ENCODE data around the gene HTR4. TPM values are rescaled to one million over a fixed set of nuclear protein-coding genes. Genes with fewer than 3 reads are reported as not detected.

The HTR4 gene
- total RNA-seq, 1 donor from 2014 or later = not detected

DNA sequence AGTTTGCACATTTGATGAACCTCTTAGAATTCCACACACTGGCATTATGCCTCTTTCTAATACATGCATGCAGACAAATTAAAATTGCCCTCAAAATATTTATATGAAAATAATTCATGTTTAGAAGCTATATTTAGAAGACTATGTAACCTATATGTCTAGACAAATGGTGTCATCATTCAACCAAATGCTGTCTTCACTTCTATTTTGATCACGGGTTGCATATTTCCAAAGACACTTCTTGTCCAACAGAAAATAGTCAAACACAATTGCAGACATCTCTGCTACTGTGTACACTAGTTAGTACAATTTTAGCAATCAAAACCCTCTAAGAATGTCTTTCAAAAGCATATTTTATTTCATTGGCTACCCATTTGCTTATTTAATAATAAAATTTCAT is 156.6 kb downstream of the HTR4 start:
- Histone ChIP-seq H3K36me3 (no peaks in the 10 kb centered on the region), H3K27ac (no peak overlapping the region), H3K9me3 (no peaks in the 10 kb centered on the region), H3K27me3 (ENCODE audit: low read depth) (no peaks in the 10 kb centered on the region), H3K4me1 (no peaks in the 10 kb centered on the region), H3K4me3 (no peak overlapping the region)
- intact Hi-C loops (cut with DNase I) = no loop called here
- TF ChIP-seq, protein P1, sequence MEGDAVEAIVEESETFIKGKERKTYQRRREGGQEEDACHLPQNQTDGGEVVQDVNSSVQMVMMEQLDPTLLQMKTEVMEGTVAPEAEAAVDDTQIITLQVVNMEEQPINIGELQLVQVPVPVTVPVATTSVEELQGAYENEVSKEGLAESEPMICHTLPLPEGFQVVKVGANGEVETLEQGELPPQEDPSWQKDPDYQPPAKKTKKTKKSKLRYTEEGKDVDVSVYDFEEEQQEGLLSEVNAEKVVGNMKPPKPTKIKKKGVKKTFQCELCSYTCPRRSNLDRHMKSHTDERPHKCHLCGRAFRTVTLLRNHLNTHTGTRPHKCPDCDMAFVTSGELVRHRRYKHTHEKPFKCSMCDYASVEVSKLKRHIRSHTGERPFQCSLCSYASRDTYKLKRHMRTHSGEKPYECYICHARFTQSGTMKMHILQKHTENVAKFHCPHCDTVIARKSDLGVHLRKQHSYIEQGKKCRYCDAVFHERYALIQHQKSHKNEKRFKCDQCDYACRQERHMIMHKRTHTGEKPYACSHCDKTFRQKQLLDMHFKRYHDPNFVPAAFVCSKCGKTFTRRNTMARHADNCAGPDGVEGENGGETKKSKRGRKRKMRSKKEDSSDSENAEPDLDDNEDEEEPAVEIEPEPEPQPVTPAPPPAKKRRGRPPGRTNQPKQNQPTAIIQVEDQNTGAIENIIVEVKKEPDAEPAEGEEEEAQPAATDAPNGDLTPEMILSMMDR (IDR thresholded peaks at IDR 0.05) = no peak
- ATAC-seq = no peak
- no peak for DNase-seq

DNA sequence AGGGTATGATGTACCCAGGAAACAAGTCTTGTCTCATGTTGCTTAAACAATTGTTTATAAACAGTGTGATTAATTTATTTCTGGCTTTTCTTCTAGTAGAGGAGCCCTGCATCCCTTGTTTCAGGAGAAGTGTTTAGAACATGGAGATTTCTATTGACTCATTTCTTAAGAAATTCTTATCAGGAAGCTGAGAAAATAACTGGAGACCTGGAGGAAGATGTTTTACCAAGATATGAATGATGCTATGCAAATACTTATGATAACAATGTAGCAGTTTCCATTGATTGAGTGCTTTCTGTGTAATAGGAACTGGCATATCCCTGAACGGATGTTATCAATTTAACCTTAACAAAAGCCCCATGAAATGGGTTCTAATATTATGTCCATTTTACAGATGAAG is 162.0 kb downstream of the HTR4 start:
- Histone ChIP-seq H3K27ac (no peak overlapping the region), H3K36me3 (no peaks in the 10 kb centered on the region), H3K9me3 (no peaks in the 10 kb centered on the region), H3K27me3 (ENCODE audit: low read depth) (no peaks in the 10 kb centered on the region), H3K4me1 (no peaks in the 10 kb centered on the region), H3K4me3 (no peak overlapping the region)
- TF ChIP-seq, protein P1 (IDR thresholded peaks at IDR 0.05) = no peak
- DNase-seq = no peak
- intact Hi-C loops (cut with DNase I) = no loop called here
- no peak for ATAC-seq

DNA sequence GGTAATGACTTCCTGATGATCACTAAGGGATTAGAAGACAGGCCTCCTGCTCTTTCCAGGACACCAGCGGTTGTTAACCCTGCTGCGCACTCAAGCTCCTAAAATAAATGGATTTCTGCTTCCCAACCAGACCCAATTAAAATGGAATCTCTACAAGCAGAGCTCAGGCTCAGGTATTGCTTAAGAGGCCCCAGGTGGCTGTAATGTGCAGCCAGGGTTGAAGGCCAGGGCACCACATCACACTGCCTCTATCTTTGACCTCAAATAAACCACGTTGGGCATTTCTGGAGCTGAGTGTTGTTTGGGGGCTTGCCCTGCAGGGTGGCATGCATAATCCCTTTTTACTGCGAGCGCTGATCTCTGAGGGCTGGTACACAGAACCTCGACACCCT is 162.5 kb downstream of the HTR4 start:
- Histone ChIP-seq H3K9me3 (no peaks in the 10 kb centered on the region), H3K27ac (no peak overlapping the region), H3K4me3 (no peak overlapping the region), H3K36me3 (no peaks in the 10 kb centered on the region), H3K27me3 (ENCODE audit: low read depth) (no peaks in the 10 kb centered on the region), H3K4me1 (no peaks in the 10 kb centered on the region)
- TF ChIP-seq, protein P1 (IDR thresholded peaks at IDR 0.05) = no peak
- DNase-seq (no peak), ATAC-seq (no peak)
- intact Hi-C loops (cut with DNase I) = no loop called here

DNA sequence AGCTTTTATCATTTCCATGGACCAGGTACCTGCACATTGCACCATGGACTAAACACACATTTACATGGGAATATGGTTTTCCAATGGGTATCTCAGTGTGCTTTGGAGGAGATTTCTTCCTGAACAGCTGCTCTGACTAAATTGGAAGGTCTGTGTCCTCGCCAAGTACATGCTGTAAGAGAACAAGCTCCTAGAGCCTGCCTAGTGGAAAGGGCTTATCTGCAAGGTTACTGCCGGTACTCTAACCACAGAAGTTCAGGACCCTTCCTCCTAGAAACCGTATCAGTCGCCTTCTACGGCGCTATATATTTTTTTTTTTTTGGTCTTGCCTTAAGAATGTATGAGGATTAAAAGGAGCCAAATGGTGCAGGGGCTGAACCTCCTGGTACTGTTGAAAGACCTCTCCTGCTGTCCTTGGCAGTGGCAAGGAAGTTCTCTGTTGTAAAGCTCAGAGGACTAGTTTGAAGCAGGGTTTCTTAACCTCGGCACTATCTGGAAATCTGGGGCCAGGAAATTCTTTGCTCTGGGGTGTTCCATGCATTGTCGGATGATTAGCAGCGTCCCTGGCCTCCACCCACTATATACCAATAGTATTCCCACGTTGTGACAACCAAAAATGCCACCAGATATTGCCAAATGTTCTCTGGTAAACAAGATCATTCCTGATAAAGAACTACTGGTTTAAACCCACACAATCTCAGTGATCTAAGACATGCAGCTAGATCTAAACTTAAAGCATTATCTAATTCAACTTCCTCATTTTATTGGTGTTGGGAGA is 163.1 kb downstream of the HTR4 start:
- Histone ChIP-seq H3K9me3 (no peaks in the 10 kb centered on the region), H3K27me3 (ENCODE audit: low read depth) (no peaks in the 10 kb centered on the region), H3K4me3 (no peak overlapping the region), H3K4me1 (no peaks in the 10 kb centered on the region), H3K27ac (no peak overlapping the region), H3K36me3 (no peaks in the 10 kb centered on the region)
- TF ChIP-seq, protein P1 (IDR thresholded peaks at IDR 0.05) = no peak
- intact Hi-C loops (cut with DNase I) = no loop called here
- ATAC-seq (no peak), DNase-seq (no peak)

DNA sequence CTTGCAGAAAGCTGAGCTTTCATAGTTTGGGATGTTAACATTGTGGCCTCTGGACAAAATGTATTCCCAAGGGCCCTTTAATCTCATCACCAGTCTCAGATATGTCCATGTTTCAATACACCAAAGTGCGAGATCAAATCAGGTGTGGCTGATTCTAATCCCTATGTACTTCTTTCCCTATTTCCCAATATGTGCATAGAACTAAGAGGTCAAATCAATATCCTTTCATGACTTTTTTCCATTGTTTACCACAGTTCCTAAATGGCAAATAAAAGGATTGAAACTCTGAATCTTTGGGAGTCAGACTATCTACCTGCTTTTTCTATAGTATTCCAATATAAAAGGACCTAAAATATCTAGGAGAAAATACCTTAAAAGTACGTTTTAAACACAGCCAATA is 165.6 kb downstream of the HTR4 start:
- TF ChIP-seq, protein P1 (IDR thresholded peaks at IDR 0.05) = no peak
- no peak overlapping the region for H3K4me3 ChIP-seq
- DNase-seq (no peak), ATAC-seq (no peak)
- no peak overlapping the region for H3K27ac ChIP-seq
- intact Hi-C loops (cut with DNase I) = loop anchor here (5.0 kb wide), 1 partner anchor 41 kb away; no protein-coding TSS in a partner anchor
- H3K27me3 ChIP-seq (ENCODE audit: low read depth) = no peaks in the 10 kb centered on the region
- H3K4me1 ChIP-seq = no peaks in the 10 kb centered on the region
- no peaks in the 10 kb centered on the region for H3K9me3 ChIP-seq
- H3K36me3 ChIP-seq = no peaks in the 10 kb centered on the region
